ENCODE data around the gene AGRN.
"Not testable (repeated sequence)": the region's sequence is repeated elsewhere in the genome, so short reads cannot be mapped to it uniquely, and the experiment has no call there.

Gene AGRN

DNA sequence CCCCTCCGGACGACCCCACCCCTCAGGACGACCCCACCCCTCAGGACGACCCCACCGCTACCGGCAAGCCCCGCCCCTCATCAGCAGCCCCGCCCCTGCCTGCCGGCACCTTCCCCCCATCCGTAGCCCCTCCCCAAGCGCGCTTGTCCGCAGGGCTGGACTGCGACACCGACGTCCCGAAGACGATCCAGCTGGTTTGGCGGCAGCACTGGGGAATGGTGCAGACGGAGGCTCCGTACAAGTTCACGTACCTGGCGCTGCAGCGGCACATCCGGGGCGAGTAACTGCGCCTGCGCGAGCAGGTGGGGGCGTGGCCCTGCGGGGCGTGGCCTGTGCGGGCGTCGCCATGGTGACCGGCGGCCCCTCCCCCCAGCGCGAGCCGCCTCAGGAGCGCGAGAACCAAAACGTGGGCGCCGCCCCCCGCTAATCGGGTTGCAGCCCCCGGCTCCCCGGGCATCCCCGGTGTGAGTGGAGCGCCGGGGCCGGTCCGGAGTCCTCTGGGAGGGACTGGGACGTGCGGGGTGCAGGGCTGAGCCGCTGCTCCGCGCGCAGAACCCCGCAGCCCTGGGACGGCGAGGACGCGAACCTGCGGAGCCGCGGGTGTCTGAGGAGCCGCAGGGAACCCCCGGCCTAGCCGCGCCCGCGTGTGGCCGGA, 49.3 kb downstream of the AGRN start:
- peak; percentile 88 for DNase-seq

DNA sequence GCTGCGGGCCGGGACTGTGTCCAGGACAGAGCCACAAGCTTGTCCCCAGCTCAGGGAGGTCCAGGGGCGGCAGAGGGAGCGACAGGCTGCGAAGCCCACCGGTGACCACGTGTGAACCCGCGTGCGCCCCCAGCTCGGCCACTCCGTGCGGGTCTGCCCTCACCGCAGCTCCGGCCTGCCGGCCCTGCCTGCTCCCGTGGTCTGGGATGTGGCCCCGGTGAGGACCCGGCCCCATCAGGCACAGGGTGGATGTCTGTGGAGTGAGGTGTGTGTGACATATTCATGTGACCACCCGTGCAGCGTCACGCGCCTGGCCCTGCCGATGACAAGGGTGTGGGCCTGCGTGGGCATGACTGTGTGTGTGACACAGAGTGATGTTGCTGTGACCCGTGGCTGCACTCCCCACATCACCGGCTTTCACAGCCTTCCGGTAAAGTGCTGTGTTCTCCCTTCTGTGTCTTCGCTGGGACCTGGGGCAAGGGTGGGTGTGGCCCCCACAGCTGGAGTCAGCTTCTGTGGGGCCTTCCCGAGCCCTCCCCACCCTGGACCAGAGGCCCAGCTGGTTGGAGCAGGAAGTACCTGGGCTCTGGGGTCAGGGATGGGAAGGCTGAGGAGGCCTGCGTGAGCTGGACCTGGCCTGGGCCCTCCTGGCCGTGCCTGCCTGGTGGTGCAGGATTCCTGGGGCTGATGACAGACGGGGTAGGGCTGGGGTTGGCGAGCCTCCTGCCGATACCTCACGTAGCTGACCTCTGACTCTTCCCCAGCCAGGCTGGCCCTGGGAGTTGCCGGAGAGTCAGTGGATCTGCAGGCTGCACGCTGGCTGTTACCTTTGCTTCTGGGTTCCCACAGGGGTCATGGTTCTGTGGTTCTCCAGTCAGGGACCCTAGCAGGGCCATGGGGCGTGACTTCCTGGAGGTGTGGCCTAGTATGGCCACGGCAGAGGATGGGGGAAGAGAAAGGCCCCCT, 50.1 kb downstream of the AGRN start:
- DNase-seq = no peak

DNA sequence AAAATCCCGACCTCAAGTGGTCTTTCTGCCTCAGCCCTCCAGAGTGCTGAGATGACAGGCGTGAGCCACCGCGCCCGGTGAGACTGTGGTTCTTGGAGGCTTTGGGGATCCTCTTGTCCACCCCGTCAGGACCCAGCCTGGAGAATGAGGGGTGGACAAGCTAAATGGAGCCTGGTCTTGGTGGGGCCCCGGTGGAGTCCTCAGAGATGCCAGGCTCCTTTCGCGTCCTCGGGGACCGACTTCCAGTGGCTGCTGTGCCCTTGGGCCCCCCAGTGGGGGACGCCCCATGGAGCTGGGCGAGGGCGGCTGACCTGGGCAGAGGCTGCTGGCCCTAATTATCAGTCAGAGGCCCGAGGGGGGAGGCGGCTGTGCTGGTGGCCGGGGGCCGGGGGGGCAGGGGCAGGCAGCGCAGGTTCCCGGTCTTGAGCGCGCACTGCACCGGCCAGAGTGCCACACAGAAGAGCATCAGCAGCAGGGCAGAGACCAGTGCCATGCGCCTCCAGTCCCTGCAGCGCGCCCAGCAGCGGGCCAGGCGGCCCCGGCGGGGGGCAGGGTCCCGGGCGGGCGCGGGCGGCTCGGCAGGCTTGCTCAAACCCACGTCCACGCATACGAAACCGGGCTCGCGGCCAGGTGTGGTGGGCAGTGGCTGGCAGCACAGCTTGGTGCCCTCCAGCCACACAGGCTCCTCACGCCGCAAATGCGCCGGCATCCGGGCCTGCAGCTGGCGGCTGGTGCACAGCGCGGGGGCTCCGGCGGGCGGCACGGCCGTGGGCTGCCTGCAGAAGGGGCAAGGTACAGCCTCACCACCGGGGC, 51.8 kb downstream of the AGRN start:
- DNase-seq = no peak

DNA sequence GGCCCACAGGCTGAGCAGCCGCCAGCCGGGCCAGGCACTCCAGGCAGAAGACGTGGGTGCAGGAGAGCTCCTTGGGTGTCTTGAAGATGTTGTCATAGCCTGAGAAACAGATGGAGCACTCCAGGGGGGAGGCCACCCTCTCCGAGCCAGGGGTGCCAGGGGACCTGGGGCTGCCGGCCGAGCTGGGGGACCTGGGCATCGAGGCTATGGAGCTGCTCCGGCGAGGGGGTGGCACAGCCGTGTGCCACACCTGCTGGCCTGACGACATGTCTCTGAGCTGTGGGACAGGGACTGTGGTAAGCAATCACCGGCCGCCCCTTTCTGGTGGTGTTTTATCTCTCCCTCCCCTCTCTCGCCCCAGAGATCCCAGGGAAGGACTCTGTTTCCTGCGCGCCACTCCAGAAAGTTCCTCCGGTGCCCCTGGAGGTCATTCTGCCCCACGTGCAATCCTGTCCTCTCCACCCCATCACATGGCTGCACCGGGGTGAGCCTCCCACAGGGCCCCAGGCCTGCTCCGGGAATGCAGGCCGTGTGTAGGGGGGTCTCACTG, 52.5 kb downstream of the AGRN start:
- no peak for DNase-seq

DNA sequence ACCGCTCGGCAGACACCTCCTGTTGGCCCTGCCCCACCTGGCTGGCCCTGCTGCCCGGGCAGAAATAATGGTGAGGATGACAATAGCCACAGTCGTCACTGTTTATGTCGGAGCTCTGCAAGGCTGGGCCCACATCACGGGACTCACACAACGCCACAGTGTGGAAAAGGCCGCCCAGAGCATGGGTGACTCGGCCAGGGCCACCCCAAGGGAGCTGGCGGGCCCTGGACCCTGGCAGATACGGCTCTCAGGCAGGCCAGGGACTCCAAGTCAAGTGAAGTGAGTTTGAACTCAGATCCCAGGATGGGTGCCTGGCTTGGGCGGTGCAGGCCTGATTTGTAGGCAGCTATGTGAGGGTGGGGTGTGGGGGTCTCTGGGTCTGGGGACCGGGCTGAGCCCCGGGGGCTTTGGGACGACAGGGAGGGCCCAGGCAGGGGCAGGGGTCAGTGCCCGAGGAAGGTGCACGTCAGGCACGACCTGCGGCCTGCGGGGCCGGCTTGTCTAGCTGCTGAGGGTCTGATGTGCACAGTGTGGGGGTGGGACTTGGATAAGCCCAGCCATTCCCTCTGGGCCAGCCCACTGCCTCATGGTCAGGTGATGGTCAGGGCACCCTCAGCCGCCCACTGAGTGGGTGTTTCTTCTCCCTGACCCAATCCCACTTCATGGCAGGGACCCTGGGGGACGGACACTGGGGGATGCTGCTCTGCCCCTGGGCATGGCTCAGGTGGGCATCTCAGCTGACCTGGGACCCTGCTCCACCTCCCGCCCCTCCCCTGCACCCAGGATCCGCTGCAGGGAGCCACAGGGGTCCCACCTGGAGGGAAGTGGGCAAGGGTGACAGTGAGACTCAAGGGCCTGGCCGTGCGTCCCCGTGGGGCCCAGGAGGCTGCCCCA, 53.2 kb downstream of the AGRN start:
- DNase-seq = no peak

DNA sequence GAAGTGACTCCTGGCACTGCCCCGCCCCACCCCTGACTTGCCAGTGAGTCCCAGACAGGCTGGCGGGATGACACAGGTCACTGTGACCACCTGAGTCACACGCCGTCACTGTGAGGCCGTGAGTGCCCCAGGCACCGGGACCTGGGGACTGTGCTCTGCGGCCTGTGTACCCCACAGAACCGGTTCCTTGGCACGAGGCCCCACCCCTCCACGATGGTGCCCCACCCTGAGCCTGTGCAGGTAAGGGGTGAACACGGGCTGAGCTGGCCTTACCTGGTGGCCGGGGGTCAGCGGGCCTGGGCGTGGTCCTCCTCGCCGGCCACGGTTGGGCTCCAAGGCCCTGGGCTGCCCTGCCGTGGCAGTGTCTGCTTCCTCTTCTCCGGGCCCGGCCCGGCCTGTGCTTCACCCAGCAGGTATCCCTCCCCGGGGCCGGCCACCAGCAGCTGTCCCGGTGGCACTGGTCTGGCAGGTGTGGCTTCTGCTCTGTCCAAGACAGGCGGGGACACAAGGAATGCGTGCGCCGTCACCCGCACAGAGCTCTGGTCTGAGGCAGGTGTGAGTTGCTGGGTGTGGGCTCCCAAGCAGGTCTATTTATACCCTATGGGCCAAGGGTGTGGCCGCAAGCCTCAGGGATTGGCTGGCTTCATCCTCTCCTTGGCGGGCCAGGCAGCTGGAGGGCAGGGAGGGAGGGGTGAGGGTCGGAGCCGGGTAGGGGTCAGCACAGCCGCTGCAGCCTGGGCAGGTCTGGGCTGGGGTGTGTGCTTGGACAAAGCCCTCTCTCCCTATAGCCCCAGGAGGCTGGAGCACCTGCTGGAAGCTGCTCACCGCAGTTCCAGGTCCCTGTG, 54.0 kb downstream of the AGRN start, which contains the start of gene RNF223:
Gene RNF223 (minus strand): TSS at position 564 of the 845 bp plus-strand sequence. CDS start 1,740 bp downstream, outside the sequence.
- no peak for DNase-seq

DNA sequence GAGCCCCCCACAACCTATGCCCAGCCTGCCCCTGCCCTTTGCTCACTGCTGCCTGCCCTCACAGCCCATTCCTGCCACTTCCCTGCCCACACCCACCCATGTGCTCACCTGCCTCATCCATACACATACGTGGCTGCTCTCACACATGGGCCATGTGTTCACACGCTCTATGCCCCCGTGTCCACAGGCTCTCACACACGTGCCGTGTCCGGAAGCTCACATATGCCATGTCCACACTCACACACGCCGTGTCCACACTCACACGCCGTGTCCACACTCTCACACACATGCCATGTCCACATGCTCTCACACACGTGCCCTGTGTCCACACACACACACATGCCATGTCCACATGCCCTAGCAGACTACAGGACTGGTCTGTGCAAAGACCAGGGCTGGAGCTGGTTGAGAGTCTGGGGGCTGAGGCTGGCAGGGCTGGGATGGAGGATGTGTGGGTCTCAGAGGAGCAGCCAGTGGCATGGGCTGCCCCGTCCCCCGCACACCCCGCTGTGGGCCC, 54.8 kb downstream of the AGRN start:
- DNase-seq = no peak

DNA sequence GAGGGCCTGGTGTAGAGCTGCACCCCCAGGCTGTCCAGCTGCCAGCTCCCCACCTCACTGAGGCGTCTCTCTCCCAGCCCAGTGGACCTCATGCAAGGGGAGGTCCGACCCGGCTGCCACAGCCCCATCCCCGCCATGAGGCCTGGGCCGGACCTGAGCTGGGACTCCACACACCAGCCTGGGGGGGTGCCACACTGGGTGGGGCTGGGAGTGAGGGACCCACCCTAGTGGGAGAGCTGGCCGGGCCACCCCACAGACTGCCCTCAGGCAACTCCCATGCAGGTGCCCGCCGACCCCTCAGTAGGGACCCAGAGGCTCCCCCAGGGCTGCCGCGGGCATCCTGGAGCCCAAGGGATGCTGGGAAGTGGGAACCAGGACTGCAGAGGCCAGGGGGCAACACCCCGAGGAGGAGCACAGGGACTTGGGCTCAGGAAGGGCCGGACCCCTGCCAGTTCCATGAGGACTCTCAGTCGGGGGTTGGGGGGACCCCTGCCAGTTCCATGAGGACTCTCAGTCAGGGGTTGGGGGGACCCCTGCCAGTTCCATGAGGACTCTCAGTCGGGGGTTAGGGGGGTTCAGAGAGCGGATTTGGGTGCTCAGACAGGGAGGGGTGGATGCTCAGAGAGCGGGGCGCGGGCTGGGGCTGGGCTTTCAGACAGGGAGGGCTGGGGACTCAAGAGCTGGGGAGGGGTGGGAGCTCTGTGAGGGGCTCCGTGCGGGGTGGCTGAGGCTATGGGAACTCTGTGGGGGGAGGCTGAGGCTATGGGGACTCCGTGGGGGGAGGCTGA, 55.4 kb downstream of the AGRN start:
- no peak for DNase-seq

DNA sequence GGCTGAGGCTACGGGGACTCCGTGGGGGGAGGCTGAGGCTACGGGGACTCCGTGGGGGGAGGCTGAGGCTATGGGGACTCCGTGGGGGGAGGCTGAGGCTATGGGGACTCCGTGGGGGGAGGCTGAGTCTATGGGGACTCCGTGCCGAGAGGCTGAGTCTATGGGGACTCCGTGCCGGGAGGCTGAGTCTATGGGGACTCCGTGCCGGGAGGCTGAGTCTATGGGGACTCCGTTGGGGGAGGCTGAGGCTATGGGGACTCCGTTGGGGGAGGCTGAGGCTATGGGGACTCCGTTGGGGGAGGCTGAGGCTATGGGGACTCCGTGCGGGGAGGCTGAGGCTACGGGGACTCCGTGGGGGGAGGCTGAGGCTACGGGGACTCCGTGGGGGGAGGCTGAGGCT, 57.5 kb downstream of the AGRN start:
- DNase-seq = not testable (repeated sequence)

DNA sequence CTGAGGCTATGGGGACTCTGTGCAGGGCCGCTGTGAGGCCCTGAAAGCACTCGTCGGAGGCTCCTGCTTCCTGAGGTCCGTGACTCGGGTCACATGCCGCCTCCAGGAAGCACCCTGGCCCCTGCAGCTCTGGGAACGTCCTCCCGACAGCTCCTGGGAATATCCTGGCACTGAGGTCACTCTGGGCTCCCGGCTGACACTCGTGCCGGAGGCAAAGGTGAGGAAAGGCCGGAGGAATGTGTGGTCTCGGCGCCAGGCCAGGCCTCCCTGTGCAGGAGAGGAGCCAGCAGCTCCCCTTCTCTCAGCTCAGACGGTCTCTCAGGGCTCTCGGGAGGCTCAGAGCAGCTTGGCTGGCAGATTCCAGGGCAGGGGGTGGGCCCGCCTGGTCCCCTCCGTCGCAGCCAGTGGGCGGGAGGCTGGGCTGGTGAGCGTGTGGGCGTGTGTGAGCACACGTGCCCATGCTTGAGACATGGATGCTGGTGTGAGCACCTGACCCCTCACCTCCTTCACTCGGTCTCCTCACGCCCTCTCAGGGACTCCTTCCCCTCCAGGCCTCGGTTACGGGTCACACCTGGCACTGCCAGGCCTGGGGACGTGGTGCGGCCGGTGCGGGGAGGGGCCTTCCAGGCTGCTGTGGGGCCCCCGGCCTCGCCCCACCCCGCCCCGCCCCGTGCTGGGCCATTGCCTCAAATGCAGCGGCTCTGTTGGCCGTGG, 59.6 kb downstream of the AGRN start:
- peak; percentile 13 for DNase-seq

DNA sequence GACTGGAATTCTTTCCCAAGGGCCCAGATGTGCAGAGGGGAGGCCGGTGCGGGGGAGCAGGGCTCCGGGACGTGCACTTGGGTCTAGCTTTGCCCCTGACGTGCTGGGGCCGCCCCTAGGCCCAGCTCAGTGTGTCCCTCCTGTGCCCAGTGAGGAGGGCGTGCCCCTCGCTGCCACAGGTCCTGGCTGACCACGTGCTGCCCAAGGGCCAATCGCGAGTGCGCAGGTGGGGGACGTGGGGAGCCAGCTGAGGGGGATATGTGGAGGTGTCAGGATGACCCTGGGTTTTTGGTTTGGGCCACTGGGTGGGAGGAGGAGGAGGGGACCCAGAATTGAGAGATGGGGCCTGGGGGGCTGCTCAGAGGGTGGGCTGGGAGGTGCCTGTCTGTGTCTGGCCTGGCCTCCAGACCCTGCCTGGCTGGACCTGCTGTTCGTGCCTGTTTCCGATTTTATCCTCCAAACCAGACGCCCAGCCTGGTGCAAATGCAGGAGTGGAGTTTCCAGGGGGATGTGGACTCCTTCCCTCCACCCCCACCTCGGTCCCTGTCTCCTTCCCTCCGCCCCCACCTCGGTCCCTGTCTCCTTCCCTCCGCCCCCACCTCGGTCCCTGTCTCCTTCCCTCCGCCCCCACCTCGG, 60.3 kb downstream of the AGRN start:
- no peak for DNase-seq

DNA sequence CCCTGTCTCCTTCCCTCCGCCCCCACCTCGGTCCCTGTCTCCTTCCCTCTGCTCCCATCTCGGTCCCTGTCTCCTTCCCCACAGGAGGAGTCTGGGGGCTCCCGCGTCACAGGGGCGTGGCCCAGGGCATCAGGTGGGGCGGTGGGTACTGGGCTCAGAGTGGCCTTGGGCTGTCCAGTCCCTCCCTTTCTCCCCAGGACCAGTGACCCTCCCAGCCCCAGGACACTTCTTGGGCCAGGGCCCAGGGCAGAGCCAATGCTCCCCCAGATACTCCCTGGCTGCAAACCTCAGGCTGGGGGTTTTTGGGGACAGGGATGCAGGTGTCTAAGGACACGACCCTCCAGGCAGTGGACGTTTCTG, 61.0 kb downstream of the AGRN start:
- no peak for DNase-seq

DNA sequence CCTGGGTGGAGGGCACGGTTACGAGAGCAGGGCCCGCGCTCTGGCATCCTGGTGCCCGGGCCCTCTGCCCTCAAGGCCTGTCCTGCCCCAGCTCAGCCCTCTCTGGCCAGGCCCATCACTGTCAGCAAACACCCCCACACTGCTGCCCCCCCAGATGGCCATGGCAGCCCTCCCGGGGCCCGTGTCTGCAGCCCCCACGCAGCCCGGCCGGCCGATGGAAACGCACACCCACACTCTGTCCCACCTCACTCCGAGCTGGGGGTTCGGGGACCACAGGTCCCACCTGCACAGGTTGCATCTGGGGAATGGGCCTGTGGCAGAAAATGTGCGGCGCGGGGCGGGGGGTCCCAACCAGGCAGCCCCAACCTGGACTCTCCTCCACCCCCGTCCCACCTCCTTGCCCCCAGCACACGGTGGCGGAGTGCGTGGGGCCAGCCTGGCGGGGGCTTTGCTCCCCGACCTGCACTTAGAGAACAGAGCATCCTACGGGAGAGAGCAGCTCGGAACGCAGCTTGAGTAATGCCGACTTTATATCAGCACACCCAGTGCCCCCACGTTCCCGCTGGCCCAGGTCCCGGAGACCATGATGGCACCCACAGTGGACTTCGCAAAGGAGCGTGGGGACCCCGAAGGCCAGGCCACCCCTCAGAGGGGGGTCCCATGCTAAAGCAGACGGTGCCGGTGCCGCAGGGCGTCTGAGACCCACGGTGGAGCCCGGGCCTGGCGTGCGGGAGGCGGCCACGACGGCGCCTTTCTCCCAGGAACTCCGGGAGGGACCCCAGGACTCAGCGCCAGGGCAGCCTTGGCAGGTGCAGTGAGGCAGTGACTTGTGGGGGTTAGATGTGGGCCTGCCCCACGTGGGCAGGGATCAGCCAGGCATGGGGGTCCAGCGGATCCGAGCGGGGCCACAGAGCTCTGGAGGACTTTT, 61.7 kb downstream of the AGRN start:
- DNase-seq = no peak

DNA sequence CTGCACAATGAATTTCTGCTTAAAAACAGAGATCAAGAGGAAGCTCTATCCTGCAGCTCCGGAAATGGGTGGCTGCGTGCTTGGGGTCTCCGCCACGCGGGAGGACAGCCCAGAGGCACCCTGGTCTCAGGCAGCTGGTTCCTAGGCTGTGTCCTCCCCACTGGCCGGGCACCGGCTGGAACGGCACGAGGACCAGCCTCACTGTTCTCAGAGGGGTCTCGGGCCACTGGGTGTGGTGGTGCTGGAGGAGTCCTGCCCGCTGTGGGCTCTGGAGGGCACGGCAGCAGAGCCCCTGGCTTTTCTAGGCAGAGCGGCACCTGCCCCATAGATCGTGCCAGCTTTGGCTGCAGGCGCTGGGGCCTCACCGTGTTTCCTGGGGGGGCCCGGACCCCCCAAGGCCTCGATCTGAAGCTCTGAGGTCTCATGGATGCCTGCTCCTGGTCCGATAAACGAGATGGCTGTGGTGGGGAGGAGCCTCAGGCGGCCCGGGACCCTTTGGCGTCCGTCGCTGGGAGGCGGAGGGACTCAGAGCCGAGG, 62.4 kb downstream of the AGRN start:
- DNase-seq = no peak

DNA sequence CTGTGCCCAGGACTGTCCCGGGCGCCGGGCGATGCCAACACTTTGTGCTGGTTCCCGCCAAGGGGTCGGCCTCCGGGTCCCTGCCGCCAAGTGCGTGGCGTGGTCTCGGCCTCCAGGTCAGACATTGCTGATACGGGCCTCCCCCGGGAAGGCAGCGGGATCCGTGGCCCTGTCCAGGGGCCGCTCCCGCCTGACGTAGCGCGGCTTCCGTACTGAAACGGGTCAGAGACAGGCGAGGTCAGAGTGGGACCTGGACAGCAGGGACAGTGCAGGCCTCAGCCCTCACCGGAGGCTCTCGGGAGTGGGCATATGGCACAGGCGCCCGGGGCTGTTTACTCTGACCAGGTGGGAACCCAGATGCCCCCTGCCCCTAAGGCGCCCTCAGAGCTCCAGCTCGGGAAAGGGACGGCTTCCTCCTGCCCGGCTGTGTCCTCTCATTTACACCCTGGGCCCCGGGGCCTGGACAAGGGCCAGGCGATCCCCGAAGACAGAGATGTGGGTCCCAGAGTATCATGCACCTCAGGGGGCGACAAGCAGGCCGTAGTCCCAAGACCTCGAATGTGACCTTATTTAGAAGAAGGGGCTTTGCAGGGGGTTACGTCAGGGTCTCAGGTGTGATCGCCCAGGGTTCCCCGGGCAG, 63.0 kb downstream of the AGRN start:
- no peak for DNase-seq
